KOPT-K1 (cell line): ENCODE measurements around the gene USP17L24.
"Not testable (repeated sequence)": the region's sequence is repeated elsewhere in the genome, so short reads cannot be mapped to it uniquely, and the experiment has no call there.

Source experiments
- H3K27ac ChIP-seq: fragments of 200-600 bp; sonication (generic); 2 replicates; pipeline ENCODE4 v1.5.1; 2016; ENCODE audit warnings: antibody characterized with exemption, mild to moderate bottlenecking, low read depth, low read length; ENCODE audit not compliant: poor library complexity, severe bottlenecking
- H3K36me3 ChIP-seq: fragments of 200-600 bp; sonication (generic); 2 replicates; pipeline ENCODE4 v1.5.1; 2017; ENCODE audit warnings: antibody characterized with exemption, mild to moderate bottlenecking, low read length, moderate library complexity; ENCODE audit not compliant: insufficient read depth
- H3K9me3 ChIP-seq: fragments of 200-600 bp; sonication (generic); 2 replicates; pipeline ENCODE4 v1.5.1; 2017; ENCODE audit warnings: antibody characterized with exemption, low read length, mild to moderate bottlenecking; ENCODE audit not compliant: insufficient read depth, poor library complexity, severe bottlenecking

USP17L24 gene, protein sequence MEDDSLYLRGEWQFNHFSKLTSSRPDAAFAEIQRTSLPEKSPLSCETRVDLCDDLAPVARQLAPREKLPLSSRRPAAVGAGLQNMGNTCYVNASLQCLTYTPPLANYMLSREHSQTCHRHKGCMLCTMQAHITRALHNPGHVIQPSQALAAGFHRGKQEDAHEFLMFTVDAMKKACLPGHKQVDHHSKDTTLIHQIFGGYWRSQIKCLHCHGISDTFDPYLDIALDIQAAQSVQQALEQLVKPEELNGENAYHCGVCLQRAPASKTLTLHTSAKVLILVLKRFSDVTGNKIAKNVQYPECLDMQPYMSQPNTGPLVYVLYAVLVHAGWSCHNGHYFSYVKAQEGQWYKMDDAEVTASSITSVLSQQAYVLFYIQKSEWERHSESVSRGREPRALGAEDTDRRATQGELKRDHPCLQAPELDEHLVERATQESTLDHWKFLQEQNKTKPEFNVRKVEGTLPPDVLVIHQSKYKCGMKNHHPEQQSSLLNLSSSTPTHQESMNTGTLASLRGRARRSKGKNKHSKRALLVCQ

DNA sequence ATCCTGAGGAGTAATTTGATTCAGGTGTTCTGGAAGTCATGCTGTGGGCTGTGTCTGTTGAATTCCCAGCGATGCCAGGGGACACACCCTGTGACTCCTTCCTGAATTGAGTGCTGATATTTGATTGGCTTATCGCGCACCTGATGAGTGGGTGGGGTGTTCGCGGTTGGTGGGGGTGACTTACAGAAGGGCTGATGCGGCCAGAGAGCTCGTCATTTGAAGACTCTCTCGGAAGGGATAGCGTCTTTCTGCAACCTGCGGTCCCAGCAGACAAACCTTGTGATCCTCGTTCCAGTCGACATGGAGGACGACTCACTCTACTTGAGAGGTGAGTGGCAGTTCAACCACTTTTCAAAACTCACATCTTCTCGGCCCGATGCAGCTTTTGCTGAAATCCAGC lies at the start of gene USP17L24:
Gene USP17L24 (plus strand): TSS at position 301 of the 400 bp plus-strand sequence. CDS start 0 bp downstream, at position 301.
- not testable (repeated sequence) for H3K27ac ChIP-seq, H3K36me3 ChIP-seq, H3K9me3 ChIP-seq

DNA sequence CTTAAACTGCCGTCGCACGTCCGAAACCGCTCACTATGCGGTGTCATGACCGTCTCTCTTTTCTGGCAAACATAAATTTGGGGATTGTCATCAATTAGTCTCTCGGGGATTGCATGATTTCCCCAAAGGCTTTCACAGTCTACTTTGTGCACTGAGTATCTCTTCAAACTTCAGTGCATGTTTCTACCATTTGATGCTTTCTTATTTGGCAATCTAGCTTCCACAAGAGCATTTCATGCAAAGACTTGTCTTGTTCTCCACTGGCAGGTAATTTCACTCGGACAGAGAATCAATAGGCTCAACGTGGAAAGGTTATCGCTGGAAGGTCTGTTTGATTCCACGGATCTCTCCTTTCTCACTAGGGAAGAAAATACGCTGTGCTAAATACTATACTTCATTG lies 774 bp upstream of the USP17L24 start:
- not testable (repeated sequence) for H3K9me3 ChIP-seq, H3K36me3 ChIP-seq, H3K27ac ChIP-seq

GRCh38 chr4:9329611-9330010 lies 4.6 kb downstream of the USP17L24 start, which contains the start of gene USP17L25:
Gene USP17L25, plus strand, starts transcription at chr4:9329911. Its CDS starts 0 bp downstream, at chr4:9329911.
- not testable (repeated sequence) for H3K27ac ChIP-seq, H3K9me3 ChIP-seq, H3K36me3 ChIP-seq

DNA sequence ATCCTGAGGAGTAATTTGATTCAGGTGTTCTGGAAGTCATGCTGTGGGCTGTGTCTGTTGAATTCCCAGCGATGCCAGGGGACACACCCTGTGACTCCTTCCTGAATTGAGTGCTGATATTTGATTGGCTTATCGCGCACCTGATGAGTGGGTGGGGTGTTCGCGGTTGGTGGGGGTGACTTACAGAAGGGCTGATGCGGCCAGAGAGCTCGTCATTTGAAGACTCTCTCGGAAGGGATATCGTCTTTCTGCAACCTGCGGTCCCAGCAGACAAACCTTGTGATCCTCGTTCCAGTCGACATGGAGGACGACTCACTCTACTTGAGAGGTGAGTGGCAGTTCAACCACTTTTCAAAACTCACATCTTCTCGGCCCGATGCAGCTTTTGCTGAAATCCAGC lies 9.4 kb downstream of the USP17L24 start, which contains the start of gene USP17L26:
Gene USP17L26 (plus strand): TSS at position 301 of the 400 bp plus-strand sequence. CDS start 0 bp downstream, at position 301.
- not testable (repeated sequence) for H3K9me3 ChIP-seq, H3K36me3 ChIP-seq, H3K27ac ChIP-seq

GRCh38 chr4:9339103-9339502 lies 14.1 kb downstream of the USP17L24 start, which contains the start of gene USP17L5:
Gene USP17L5, plus strand, starts transcription at chr4:9339403. Its CDS starts 0 bp downstream, at chr4:9339403.
- H3K36me3 ChIP-seq, H3K9me3 ChIP-seq, H3K27ac ChIP-seq: not testable (repeated sequence)

- H3K36me3 ChIP-seq, H3K27ac ChIP-seq, H3K9me3 ChIP-seq: not testable (repeated sequence)
Observed at GRCh38 chr4:9343848-9344247, 18.9 kb downstream of the USP17L24 start, which contains the start of gene USP17L27. Gene USP17L27, plus strand, starts transcription at chr4:9344148. Its CDS starts 0 bp downstream, at chr4:9344148.

GRCh38 chr4:9348593-9348992 lies 23.6 kb downstream of the USP17L24 start, which contains the start of gene USP17L28:
Gene USP17L28, plus strand, starts transcription at chr4:9348893. Its CDS starts 0 bp downstream, at chr4:9348893.
- not testable (repeated sequence) for H3K27ac ChIP-seq, H3K9me3 ChIP-seq, H3K36me3 ChIP-seq

DNA sequence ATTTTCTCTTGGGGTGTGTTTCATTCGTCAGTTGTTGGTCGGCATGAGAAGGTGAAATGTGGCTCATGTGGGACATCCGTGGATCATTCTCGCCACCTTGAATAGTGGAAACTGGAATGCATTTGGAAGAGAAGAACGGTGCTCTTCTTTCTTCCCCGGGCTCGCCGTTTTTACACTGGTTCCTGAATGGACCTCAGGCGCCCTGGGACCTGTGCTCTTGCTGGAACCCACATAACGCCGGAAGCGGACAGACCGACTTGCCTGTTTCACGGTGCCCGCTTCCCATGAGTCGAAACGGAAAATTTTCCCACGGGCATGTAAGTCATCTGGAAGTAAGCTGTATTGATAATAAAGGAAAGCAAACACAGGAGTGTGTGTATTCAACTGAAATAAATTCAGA lies 25.9 kb downstream of the USP17L24 start:
- not testable (repeated sequence) for H3K36me3 ChIP-seq, H3K27ac ChIP-seq, H3K9me3 ChIP-seq

GRCh38 chr4:9353338-9353737 lies 28.4 kb downstream of the USP17L24 start, which contains the start of gene USP17L29:
Gene USP17L29, plus strand, starts transcription at chr4:9353638. Its CDS starts 0 bp downstream, at chr4:9353638.
- H3K36me3 ChIP-seq, H3K9me3 ChIP-seq, H3K27ac ChIP-seq: not testable (repeated sequence)

DNA sequence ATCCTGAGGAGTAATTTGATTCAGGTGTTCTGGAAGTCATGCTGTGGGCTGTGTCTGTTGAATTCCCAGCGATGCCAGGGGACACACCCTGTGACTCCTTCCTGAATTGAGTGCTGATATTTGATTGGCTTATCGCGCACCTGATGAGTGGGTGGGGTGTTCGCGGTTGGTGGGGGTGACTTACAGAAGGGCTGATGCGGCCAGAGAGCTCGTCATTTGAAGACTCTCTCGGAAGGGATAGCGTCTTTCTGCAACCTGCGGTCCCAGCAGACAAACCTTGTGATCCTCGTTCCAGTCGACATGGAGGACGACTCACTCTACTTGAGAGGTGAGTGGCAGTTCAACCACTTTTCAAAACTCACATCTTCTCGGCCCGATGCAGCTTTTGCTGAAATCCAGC lies 37.9 kb downstream of the USP17L24 start, which contains the start of gene USP17L30:
Gene USP17L30 (plus strand): TSS at position 301 of the 400 bp plus-strand sequence. CDS start 0 bp downstream, at position 301.
- H3K27ac ChIP-seq, H3K36me3 ChIP-seq, H3K9me3 ChIP-seq: not testable (repeated sequence)
